Esophagus squamous epithelium (tissue), 4 donors: ENCODE results near the gene KDM3A.

ENCODE experiments used
- POLR2A ChIP-seq, 4 donors: fragments of 450-650 bp; IDR thresholded peaks; one replicate each; pipeline ENCODE4 v1.6.1; 2017; ENCODE audit warnings: antibody characterized with exemption in 4 of 4, mild to moderate bottlenecking in 4 of 4, moderate library complexity in 3 of 4
- TF ChIP-seq, protein P1 (sequence below), 6 experiments: fragments of 450-650 bp in 4 of 6; fragments of 200-600 bp in 2 of 6; sonication (generic) in 2 of 6; IDR thresholded peaks; one replicate each; pipeline ENCODE4 v1.5.1; 2016 to 2019; ENCODE audit warnings: antibody characterized with exemption in 6 of 6, mild to moderate bottlenecking in 4 of 6, moderate library complexity in 4 of 6

DNA sequence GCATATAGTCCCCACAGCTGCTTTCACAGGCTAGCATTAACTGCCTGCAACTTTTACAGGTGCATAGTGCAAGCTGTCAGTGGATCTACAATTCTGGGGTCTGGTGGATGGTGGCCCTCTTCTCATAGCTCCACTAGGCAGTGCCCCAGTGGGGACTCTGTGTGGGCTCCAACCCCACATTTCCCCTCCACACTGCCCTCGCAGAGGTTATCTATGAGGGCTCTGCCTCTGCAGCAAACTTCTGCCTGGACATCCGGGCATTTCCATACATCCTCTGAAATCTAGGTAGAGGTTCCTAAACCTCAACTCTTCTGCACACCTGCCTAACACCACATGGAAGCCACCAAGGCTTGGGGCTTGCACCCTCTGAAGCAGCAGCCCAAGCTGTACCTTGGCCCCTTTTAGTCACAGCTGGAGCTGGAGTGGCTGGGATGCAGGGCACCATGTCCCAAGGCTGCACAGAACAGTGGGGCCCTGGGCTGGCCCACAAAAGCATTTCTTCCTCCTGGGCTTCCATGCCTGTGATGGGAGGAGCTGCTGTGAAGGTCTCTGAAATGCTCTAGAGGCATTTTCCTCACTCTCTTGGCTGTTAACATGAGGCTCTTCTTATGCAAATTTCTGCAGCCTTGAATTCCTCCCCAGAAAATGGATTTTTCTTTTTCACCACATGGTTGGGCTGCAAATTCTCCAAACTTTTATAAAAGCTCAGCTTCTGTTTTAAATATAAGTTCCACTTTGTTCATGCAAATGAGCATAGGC is 59.3 kb downstream of the KDM3A start:
- TF ChIP-seq, protein P1, sequence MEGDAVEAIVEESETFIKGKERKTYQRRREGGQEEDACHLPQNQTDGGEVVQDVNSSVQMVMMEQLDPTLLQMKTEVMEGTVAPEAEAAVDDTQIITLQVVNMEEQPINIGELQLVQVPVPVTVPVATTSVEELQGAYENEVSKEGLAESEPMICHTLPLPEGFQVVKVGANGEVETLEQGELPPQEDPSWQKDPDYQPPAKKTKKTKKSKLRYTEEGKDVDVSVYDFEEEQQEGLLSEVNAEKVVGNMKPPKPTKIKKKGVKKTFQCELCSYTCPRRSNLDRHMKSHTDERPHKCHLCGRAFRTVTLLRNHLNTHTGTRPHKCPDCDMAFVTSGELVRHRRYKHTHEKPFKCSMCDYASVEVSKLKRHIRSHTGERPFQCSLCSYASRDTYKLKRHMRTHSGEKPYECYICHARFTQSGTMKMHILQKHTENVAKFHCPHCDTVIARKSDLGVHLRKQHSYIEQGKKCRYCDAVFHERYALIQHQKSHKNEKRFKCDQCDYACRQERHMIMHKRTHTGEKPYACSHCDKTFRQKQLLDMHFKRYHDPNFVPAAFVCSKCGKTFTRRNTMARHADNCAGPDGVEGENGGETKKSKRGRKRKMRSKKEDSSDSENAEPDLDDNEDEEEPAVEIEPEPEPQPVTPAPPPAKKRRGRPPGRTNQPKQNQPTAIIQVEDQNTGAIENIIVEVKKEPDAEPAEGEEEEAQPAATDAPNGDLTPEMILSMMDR (IDR thresholded peaks at IDR 0.05) = no peak
- TF ChIP-seq POLR2A (IDR thresholded peaks at IDR 0.05) = no peak
